Body of pancreas (tissue), 4 donors: ENCODE data around the gene ADGRA1.

Experiments used
- CTCF ChIP-seq, 7 experiments: fragments of 450-650 bp in 4 of 7; fragments of 200-600 bp in 3 of 7; sonication (generic) in 3 of 7; IDR thresholded peaks; one replicate each; pipeline ENCODE4 v1.5.1; 2016 to 2019; ENCODE audit warnings: antibody characterized with exemption in 7 of 7
- POLR2A ChIP-seq, 3 donors: fragments of 450-650 bp; IDR thresholded peaks; one replicate each; pipeline ENCODE4 v1.6.1; 2016; ENCODE audit warnings: antibody characterized with exemption in 3 of 3, mild to moderate bottlenecking in 2 of 3

GRCh38 chr10:133117036-133117687 is 29.4 kb downstream of the ADGRA1 start:
- TF ChIP-seq POLR2A (IDR thresholded peaks at IDR 0.05) (no peak), CTCF (IDR thresholded peaks at IDR 0.05) (no peak)
